Choroid plexus epithelial cell (primary cell): Measurements from ENCODE around the gene KNDC1.

Experiments
- DNase-seq: peaks from one replicate; pipeline ENCODE4 v3.0.0-alpha.2; 2010; ENCODE audit warnings: low read depth
- H3K4me3 ChIP-seq: 2 replicates; pipeline ENCODE4 v1.5.1; 2011; ENCODE audit warnings: low read depth, mild to moderate bottlenecking, control low read depth, low read length, moderate library complexity
- TF ChIP-seq, protein P1 (sequence below): conservative IDR thresholded peaks from 2 replicates; pipeline ENCODE4 v1.5.1; 2011; ENCODE audit warnings: low read depth, mild to moderate bottlenecking, control low read depth, inconsistent platforms, low read length, moderate library complexity

Gene KNDC1

GRCh38 chr10:133211959-133212852 is 52.2 kb downstream of the KNDC1 start:
- H3K4me3 ChIP-seq: no peak overlapping the region
- DNase-seq: no peak
- TF ChIP-seq, protein P1, sequence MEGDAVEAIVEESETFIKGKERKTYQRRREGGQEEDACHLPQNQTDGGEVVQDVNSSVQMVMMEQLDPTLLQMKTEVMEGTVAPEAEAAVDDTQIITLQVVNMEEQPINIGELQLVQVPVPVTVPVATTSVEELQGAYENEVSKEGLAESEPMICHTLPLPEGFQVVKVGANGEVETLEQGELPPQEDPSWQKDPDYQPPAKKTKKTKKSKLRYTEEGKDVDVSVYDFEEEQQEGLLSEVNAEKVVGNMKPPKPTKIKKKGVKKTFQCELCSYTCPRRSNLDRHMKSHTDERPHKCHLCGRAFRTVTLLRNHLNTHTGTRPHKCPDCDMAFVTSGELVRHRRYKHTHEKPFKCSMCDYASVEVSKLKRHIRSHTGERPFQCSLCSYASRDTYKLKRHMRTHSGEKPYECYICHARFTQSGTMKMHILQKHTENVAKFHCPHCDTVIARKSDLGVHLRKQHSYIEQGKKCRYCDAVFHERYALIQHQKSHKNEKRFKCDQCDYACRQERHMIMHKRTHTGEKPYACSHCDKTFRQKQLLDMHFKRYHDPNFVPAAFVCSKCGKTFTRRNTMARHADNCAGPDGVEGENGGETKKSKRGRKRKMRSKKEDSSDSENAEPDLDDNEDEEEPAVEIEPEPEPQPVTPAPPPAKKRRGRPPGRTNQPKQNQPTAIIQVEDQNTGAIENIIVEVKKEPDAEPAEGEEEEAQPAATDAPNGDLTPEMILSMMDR: no peak

DNA sequence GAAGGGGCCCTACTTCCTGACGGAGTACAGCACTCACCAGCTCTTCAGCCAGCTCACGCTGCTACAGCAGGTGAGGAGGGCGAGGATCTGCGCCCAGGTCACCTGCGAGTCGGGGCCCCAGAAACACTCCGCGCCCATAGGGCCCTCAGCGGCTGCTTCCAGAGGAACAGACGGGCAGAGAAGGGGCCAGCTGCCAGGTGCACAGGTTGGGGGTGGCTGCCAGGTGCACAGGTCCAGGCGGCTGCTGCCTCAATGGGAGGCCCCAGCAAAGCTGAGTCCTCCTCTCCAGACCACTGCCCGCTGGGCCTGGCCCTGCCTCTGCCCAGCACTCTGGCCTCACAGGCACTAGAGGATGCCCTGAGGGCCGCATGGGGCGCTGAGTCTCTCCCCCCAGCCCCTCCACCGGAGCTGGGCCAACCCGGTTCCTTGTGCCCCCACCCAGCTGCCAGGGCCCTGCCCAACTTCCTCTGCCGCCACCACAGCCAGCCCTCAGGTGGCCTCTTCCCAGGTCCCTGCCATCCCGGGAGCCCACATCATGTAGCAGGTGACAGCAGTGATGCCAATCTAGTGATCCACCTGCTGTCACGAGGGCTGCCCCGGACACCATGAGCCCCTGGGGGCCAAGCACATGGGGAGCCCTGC is 53.0 kb downstream of the KNDC1 start:
- DNase-seq: no peak
- TF ChIP-seq, protein P1: no peak
- H3K4me3 ChIP-seq: no peak overlapping the region

DNA sequence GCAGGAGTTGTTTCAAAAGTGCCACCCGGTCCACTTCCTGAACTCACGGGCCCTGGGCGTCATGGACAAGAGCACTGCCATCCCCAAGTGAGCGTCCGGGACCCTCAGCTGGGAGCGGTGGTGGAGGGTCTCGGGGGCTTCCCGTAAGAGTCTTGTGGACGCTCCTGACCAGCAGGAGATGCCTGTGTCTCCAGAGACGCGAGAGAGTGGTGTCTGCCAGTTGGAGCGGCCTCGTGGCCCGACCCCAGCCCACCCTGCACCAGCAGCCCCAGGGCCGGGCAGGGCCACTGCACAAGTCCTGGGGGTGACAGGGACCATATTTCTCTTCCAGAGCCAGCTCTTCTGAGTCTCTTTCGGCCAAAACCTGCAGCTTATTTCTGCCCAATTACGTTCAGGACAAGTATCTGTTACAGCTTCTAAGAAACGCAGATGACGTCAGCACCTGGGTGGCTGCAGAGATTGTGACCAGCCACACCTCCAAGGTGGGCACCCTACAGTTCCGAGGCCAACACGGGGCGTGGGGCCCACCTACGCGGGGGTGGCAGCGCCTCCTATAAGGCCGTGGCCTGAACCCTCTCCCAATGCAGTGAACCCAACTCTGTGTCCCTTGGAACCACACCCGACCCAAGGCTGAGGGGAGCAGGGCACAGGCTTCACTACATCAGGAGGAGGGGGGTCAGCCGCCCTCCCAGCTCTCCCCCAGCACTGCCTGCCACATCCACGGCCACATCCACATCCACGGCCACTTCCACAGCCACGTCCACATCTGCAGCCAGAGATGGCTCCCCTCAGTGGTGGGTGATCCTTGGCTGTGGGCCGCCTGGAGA is 53.8 kb downstream of the KNDC1 start:
- TF ChIP-seq, protein P1: no peak
- no peak overlapping the region for H3K4me3 ChIP-seq
- DNase-seq: no peak

GRCh38 chr10:133214468-133215410 is 54.7 kb downstream of the KNDC1 start:
- DNase-seq: no peak
- TF ChIP-seq, protein P1: no peak
- no peak overlapping the region for H3K4me3 ChIP-seq

DNA sequence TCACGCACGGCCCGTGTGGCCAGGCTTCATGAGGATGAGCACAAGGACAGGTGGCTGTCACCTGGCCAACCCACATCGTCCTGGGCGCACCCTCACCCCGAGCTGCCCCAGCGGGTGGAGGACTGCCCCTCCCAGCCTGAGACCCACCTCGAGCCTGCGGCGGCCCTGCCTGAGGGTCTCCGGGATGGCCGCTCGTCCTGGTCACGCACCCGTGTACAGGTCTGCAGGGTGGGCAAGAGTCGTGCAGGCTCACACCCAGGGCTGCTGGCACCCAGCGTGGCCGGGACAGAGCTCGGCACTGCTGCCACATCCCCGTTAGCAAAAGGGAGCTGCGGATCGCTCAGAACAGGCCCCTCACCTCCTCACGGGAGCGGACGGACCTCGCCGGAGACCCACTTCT is 55.6 kb downstream of the KNDC1 start:
- H3K4me3 ChIP-seq: no peak overlapping the region
- TF ChIP-seq, protein P1: no peak
- no peak for DNase-seq

DNA sequence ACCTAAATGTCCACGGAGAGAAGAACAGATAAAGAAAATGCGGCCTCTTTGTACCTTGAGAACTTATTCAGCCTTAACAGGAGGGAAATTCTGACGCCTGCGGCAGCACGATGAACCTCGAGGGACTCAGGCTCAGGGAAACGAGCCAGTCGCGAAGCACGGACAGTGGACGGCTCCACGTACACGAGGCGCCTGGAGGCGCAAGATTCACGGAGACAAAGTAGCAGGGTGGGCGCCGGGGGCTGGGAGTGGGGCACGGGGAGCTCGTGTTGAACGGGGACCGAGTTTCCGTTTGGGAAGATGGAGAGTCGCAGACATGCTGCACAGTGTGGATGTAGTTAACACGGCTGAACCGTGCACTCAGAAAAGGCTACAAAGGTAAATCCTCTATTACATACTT is 56.8 kb downstream of the KNDC1 start:
- H3K4me3 ChIP-seq: no peak overlapping the region
- no peak for DNase-seq
- TF ChIP-seq, protein P1: no peak
